ENCODE results near the gene CP.

- TF ChIP-seq POLR2A (IDR thresholded peaks at IDR 0.05) (no peak), CTCF (IDR thresholded peaks at IDR 0.05) (no peak)
Measured at GRCh38 chr3:149243540-149243939, 21.9 kb upstream of the CP start.
